Measurements from ENCODE around the gene TFEB. TPM values are rescaled to one million over a fixed set of nuclear protein-coding genes. Genes with fewer than 3 reads are reported as not detected.

TFEB gene
- total RNA-seq, 4 donors from 2014 or later: 23.0 to 39.0 (median 34.9) TPM

- Histone ChIP-seq H3K9me3 (no peaks in the 10 kb centered on the region), H3K27me3 (no peaks in the 10 kb centered on the region), H3K27ac (peak overlapping the region in 2 of 3 donors; percentile 23 to 24), H3K4me1 (peaks cover 52 to 83% of the 10 kb centered on the region in 2 donors), H3K36me3 (no peaks in the 10 kb centered on the region), H3K4me3 (replicated peaks in 1 of 3) (no peak overlapping the region)
- intact Hi-C loops (cut with DNase I): no loop called here
- TF ChIP-seq CTCF (IDR thresholded peaks at IDR 0.05): no peak
- no peak for TF ChIP-seq POLR2A (IDR thresholded peaks at IDR 0.05)
- WGBS, 2 donors: 90 to 95% methylated on average over 3 of the region's 3 CpGs
- no peak for DNase-seq
Measured at GRCh38 chr6:41720262-41720620, 15.2 kb downstream of the TFEB start.

- intact Hi-C loops (cut with DNase I): no loop called here
- no peaks in the 10 kb centered on the region for H3K9me3 ChIP-seq
- no peaks in the 10 kb centered on the region for H3K36me3 ChIP-seq
- DNase-seq: no peak
- no peak for TF ChIP-seq POLR2A (IDR thresholded peaks at IDR 0.05)
- no peak for TF ChIP-seq CTCF (IDR thresholded peaks at IDR 0.05)
- WGBS, 2 donors: 91 to 92% methylated on average over 7 of the region's 7 CpGs
- no peak overlapping the region for H3K4me3 ChIP-seq (replicated peaks in 1 of 3)
- peak overlapping the region in 2 of 3 donors; percentile 23 to 24 for H3K27ac ChIP-seq
- H3K4me1 ChIP-seq: peaks cover 50 to 83% of the 10 kb centered on the region in 2 donors
- no peaks in the 10 kb centered on the region for H3K27me3 ChIP-seq
Measured at GRCh38 chr6:41719436-41720261, 15.8 kb downstream of the TFEB start.

GRCh38 chr6:41718828-41719227, 16.6 kb downstream of the TFEB start:
- Histone ChIP-seq H3K9me3 (no peaks in the 10 kb centered on the region), H3K27me3 (no peaks in the 10 kb centered on the region), H3K36me3 (no peaks in the 10 kb centered on the region), H3K4me3 (replicated peaks in 1 of 3) (no peak overlapping the region), H3K27ac (peak overlapping the region in 1 of 3 donors; percentile 97), H3K4me1 (peaks cover 52 to 83% of the 10 kb centered on the region in 2 donors)
- 74 to 77% methylated on average over 5 of the region's 5 CpGs for WGBS, 2 donors
- intact Hi-C loops (cut with DNase I): no loop called here
- no peak for DNase-seq
- TF ChIP-seq CTCF (IDR thresholded peaks at IDR 0.05): no peak

DNA sequence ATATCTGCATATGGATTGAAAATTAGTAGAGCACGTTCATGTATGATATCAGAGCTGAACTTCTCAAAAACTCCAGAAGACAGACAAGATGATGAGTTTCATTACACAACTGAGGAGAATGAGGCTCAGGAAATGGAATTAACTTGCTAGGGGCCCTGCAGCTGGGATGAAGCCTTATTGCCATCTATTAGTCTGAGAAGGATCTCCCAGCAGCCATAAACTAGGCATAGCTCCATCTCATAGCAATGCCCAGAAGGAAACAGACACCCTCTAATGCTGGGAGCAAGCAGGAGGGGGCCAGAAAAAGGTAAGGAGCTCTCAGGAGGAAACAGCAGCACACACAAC, 18.0 kb downstream of the TFEB start:
- peaks cover 67 to 86% of the 10 kb centered on the region in 2 donors for H3K4me1 ChIP-seq
- no peak overlapping the region for H3K4me3 ChIP-seq (replicated peaks in 1 of 3)
- intact Hi-C loops (cut with DNase I): no loop called here
- H3K27me3 ChIP-seq: no peaks in the 10 kb centered on the region
- TF ChIP-seq CTCF (IDR thresholded peaks at IDR 0.05): no peak
- 91 to 94% methylated on average over 1 of the region's 1 CpG for WGBS, 2 donors
- H3K27ac ChIP-seq: peak overlapping the region; percentile 81 to 97 (median 91)
- no peaks in the 10 kb centered on the region for H3K9me3 ChIP-seq
- DNase-seq: no peak
- no peaks in the 10 kb centered on the region for H3K36me3 ChIP-seq

DNA sequence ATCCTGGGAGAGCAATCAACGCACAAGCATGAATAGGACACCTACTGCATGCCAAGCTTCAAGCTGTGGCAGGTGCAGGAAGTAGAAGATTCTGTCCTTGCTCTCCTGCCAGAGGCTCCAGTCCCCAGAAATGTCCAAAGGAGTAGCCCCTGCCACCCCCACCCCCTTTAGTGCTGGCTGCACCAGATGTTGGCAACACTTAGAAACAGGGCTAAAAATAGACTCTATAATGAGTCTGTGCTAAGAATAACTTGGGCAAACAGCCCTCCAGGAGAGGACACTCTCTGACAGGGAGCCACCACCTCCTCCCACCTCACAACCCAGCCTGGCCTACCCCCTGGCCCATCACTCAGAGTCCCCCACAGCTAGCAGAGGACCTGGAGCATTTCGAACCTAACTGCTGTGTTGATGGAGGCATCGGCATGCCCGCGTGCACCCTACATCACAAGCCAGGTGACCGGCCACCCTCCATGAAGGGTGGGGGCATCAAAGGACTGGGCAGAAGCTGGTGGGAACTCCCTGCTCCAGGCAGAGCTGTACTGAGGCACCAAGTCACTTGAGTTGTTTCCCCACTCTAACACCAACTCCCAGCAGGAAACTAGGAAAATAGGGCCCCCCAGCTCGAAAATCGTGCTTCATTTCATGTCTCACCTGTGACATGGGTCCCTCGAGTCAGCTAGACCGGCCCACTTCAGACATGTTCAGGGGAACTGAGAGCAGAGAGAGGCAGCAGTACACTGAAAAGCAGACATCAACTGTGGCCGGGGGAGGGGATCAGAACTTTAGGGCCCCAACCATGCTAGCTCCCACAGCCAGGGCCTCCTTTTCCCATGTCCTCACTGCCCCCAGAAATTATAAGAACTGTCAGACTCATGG, 18.7 kb downstream of the TFEB start:
- H3K9me3 ChIP-seq: no peaks in the 10 kb centered on the region
- H3K27ac ChIP-seq: peak overlapping the region; percentile 81 to 97 (median 91)
- intact Hi-C loops (cut with DNase I): no loop called here
- peak; percentile 66 to 73 for DNase-seq
- no peak overlapping the region for H3K4me3 ChIP-seq (replicated peaks in 1 of 3)
- peaks cover 73 to 86% of the 10 kb centered on the region in 2 donors for H3K4me1 ChIP-seq
- 75 to 76% methylated on average over 9 to 11 of the region's 11 CpGs for WGBS, 2 donors
- H3K36me3 ChIP-seq: no peaks in the 10 kb centered on the region
- H3K27me3 ChIP-seq: no peaks in the 10 kb centered on the region
- TF ChIP-seq CTCF (IDR thresholded peaks at IDR 0.05): no peak

Data from thyroid gland (tissue), 4 donors.